CD4-positive, alpha-beta T cell treated with Interleukin-12 subunit alpha and Interleukin-12 subunit beta, for 1 hour (primary cell): ENCODE measurements around the gene LPIN3.

ENCODE experiments used
- DNase-seq: peaks from one replicate; pipeline ENCODE4 v3.0.0-alpha.2; 2020

Gene LPIN3

DNA sequence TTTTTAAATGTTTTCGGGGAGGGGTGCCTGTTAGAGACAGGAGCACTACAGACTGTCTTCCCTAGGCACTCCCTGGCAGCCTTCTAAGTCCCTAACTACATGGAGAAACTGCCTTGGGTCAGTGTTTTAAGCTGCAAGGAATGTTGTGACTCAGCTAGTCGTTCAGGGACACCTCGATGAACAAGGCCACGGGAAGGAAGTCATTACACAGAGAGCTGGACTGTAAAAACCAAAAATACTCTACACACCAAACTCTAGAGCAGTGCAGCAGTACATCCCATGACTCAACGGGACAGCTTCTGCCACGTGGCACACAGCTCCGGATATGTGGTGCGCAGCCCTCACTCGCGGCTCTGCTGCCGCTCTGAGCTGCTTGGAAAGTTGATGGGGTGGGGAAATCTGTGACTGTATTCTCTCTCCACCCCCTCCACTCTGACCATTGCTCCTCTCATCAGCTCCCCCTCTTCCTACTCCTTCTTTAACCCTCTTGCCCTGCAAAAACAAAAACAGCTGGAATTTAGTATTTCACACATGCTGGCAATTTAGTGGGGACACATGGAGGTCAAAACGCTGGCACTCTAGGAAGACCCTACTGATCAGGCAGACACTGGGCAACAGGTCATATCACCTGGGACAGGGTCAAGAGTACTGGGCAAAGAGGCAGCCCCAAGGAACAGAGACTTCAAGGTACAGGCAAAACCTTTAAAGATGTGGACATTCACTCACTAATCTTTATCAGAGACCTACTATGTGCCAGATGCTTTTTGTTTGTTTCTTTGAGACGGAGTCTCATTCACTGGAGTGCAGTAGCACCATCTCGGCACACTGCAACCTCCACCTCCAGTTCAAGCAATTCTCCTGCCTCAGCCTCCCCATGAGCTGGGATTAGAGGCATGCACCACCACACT lies 10.9 kb upstream of the LPIN3 start:
- DNase-seq: peak; percentile 41

- no peak for DNase-seq
Measured at GRCh38 chr20:41330343-41330720, 10.3 kb upstream of the LPIN3 start.

DNA sequence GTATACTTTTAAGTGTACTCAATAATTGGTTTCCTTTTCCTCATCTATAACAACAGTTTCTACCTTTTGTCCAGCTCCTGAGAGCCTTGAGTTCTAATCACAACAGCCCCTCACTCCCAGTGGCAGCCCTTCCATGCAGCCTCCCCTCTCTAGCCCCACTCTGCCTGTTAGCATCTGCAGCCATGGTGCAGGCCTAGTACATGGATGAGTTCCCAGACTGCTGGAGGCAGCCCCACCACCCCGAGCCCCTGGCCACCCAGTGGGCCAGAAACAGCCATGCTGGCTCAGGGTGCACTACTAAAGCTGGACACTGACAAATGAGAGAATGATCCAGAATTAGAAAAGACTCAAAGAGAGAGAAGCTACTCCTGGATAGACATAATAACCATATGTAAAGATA lies 9.7 kb upstream of the LPIN3 start:
- DNase-seq: no peak

DNA sequence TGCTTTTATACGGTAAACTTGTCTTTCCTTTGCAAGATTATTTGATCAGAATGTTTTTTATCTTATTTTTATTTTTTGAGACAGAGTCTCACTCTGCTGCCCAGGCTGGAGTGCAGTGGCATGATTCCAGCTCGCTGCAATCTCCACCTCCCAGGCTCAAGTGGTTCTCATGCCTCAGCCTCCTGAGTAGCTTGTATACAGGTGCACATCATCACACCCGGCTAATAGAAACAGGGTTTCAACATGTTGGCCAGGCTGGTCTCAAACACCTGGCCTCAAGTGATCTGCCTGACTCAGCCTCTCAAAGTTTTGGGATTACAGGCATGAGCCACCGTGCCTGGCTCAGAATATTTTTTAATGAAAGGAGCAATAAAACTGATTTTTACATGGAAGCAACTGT lies 8.9 kb upstream of the LPIN3 start:
- DNase-seq: no peak

DNA sequence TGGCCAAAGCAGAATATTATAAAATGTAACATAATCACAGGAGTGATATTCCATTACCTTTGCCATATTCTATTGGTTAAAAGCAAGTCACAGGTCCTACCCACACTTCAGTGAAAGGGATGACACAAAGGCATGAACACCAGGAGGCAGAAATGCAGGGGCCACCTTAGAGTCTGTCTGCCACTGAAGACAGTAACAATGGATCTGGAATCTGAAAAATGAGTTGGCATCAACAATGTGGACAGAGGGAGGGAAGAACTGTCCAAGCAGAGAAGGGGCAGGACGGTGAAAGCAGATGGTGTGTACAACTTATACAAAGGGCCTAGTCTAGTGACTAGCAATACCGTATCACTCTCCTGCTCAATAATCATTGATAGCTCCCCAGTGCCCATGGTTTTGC lies 6.6 kb upstream of the LPIN3 start:
- no peak for DNase-seq

DNA sequence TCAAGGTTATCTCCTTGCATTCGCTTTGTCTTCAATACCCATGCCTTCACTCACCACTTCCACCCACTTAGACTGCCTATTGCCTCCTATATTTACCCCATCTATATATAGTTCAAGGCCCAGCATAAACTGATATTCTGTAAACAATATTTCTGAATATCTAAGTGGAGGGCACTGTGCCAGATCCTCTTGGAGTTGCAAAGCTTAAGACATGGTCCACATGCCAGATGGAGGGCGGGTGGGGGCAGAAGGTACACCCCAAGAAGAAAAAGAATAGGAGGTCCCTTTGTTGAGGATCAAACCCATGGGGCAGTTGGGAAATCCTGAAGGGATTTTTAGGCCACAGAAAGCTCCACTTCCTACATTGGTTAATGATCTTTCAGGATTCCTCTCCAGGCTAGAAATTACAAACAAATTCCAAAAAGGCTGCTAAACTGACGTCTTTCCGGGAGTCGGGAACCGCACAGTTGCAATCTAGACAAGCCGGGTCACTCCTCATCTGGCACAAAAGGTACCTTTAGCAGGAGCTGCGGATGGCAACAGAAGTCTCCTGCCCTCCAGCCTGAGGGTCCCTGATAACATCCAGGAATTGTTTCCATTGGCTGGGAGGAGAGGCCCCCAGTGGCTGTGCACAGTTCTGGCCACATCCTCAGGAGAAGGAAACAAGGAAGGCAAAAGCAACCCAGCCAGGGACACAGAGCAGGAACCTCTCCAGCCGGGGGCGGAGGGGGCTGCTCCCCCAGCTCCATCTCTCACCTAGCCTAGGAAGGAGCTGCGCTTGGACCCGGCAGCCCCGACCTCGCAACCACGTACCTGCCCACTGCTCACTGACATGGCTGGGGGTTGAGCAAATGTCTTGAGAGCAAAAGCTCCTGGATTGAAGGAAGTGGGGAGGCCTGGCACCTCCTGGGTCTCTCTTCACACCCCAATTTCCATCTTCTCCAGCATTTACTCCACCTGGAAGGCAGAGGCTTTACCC lies 5.9 kb upstream of the LPIN3 start:
- no peak for DNase-seq

- no peak for DNase-seq
Measured at GRCh38 chr20:41335591-41335990, 5.0 kb upstream of the LPIN3 start.

- DNase-seq: no peak
Measured at GRCh38 chr20:41336711-41337492, 3.7 kb upstream of the LPIN3 start.

- DNase-seq: peak; percentile 86
Measured at GRCh38 chr20:41339957-41340326, 679 bp upstream of the LPIN3 start.

DNA sequence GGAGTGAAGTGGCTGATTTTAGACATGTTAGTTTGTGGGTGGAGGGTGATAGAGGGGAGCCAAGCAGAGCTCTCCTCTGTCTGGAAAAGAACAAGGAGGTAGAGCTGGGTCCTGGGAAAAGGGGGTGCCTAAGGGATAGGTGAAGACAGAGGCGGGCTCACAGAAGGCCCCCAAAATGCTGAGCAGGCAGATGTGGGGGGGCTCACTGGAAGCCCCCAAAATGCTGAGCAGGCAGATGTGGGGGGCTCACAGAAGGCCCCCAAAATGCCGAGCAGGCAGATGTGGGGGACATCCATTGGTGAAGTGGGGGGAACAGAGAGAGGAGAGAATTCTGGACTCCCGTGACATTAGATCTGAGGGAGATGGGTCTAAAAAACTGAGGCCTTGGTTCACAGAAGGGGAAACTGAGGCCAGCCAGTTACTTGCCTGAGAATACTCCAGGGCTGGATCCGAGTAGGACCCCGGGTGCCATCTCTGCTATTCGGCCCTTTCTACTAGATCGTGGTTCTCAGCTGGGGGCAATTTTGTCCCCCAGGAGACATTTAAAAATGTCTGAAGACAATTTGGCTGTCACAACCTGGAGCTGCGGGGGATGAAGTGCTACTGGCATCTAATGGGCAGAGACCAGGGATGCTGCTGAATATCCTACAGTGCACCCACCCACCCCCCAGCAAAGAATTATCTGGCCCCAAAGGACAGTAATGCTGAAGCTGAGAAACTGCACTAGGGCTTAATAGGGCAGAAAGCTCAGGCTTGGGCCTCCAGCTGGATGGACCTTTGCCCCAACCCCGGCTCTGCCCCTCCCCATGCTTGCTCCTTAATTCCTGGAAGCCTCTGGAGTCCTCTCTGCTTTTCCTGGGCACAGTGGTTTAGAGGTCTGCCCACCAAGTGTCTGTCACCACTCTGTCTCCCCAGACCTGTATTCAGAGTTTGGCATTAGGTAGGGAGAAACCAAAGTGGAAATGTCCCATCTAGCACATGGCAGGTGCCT lies 2.1 kb downstream of the LPIN3 start:
- no peak for DNase-seq

- DNase-seq: no peak
Measured at GRCh38 chr20:41344477-41344876, 3.9 kb downstream of the LPIN3 start.

GRCh38 chr20:41344938-41345728 lies 4.5 kb downstream of the LPIN3 start:
- DNase-seq: no peak

DNA sequence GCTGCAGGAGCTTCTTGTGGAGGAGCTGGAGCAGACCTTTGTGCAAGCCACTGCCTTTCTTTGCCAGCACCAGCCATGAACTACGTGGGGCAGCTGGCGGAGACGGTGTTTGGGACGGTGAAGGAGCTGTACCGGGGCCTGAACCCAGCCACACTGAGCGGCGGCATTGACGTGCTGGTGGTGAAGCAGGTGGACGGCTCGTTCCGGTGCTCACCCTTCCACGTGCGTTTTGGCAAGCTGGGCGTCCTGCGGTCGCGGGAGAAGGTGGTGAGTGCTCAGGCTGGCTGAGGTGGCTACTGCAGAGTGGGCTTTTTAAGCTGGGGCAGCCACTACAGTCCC lies 5.1 kb downstream of the LPIN3 start:
- DNase-seq: no peak

DNA sequence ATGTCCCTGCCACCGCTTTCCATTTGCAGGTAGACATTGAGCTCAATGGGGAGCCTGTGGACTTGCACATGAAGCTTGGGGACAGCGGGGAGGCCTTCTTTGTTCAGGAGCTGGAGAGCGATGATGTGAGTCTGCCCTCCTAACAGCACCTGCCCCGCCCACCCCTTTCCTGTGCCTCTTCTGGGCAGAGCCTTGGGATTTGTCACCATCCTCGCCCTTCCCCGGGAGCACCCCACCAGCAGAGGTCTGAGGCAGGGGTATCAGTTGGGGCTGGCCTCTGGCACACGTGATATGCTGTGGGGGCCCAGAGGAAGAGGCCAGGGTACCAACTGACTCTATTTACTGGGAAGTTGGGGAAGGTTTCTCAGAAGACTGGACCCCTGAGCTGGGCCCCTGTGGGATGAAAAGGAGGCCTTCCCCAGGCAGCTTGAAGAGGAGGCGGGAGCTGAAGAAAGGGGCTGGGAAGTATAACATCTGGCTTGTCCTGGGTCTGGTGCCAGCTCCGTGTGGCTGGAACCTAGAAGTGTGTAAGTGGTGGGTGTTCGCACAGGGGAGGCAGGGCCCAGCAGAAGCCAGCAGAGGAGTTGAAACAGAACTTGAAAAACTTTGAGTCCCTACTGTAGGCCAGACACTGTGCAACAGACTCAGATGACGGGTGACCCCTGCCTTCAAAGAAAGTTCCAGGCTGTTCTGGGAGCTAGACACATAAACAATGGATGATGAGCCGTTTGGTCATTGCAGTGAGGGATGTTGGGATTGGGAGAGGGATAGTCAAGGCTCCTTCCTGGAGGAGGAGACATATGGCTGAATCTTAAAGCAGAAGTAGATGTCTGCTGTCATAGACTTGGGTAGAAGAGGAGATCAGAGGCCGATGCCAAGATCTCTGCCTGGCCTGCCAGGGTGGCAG lies 7.2 kb downstream of the LPIN3 start:
- no peak for DNase-seq

DNA sequence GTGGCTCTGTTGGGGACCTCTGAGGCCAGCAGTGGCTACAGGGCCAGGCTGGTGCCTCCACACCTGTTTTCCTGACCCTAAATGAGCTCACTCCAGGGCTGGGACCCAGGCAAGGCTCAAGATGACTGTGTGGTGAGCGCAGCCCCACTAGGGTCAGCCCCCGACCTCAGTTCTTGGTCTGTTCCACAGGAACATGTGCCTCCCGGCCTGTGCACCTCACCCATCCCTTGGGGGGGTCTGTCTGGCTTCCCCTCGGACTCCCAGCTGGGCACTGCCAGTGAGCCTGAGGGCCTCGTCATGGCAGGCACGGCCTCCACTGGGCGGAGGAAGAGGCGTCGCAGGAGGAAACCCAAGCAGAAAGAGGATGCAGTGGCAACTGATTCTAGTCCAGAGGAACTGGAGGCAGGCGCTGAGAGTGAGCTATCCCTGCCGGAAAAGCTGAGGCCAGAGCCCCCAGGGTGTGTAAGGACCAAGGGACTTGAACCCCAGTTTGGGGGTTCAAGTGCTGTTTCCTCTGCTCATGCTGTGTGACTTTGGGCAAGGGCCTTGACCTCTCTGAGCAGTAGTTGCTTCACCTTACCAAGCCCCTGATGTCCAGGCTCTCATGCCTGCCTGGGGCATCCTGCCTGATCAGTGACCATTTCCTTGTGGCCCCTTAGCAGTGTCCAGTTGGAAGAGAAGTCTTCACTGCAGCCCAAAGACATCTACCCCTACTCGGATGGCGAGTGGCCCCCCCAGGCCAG lies 8.0 kb downstream of the LPIN3 start:
- DNase-seq: no peak

DNA sequence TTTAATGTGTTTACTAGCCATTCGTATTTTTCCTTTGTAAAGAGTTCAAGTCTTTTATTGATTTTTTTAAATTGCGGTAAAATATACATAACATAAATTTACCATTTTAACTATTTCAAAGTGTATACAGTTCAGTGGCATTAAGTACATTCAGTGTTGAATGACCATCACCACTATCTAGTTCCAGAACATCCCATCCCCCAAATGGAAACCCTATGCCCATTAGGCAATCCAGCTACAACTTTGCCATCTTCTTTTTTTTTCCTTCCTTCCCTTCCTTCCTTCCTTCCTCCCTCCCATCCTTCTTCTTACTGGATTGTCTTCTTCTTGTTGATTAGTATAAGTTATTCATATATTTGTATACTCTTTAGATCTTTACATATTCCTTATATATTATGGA lies 8.6 kb downstream of the LPIN3 start:
- no peak for DNase-seq

DNA sequence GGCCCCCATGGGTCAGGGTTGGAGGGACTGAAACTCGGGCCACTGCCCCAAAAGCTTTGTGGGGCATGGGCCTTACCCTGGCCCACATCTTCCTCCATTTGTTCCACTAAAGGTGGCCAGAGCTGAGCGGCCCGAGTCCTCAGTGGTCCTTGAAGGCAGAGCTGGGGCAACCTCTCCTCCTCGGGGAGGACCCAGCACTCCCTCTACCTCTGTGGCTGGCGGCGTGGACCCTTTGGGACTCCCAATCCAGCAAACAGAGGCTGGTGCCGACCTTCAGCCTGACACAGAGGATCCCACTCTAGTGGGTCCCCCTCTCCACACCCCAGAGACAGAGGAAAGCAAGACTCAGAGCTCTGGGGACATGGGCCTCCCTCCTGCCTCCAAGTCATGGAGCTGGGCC lies 9.3 kb downstream of the LPIN3 start:
- no peak for DNase-seq

DNA sequence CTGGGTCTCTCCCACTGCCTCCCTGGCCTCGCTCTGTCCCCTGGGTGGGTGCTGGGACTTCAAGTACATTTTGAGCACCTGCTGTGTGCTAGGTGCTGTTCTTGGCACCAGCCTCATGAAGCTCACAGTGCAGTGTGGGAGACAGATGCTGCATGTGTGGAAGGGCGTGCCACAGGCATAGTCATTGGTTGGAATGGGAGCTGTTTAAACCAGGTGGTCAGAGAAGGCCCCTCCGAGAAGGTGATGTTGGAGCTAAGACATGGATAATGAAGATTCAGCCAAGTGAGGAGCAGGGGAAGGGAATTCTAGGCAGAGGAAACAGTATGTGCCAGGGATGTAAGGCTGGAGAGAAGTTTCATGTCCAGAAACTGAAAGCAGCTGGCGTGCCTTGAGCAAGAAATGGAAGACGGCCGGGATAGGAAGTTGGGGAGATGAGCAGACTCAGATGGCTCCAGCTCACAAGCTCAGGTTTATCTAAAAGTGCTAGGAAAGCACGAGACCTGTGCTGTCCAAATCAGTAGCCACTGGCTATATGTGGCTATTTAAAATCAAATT lies 9.9 kb downstream of the LPIN3 start:
- DNase-seq: no peak

GRCh38 chr20:41352106-41352505 lies 11.5 kb downstream of the LPIN3 start:
- no peak for DNase-seq
